HUES6 (cell line): ENCODE data around the gene MLH3.

Source experiments
- H3K27ac ChIP-seq: 2 replicates; pipeline ENCODE4 v1.7.0; 2013; ENCODE audit warnings: low read depth, mild to moderate bottlenecking, low read length, inconsistent platforms
- H3K27me3 ChIP-seq: 2 replicates; pipeline ENCODE4 v1.6.1; 2013; ENCODE audit warnings: low read length; ENCODE audit not compliant: control insufficient read depth, insufficient read depth
- H3K36me3 ChIP-seq: 2 replicates; pipeline ENCODE4 v1.6.1; 2013; ENCODE audit warnings: low read length; ENCODE audit not compliant: control insufficient read depth, insufficient read depth
- H3K4me1 ChIP-seq: 2 replicates; pipeline ENCODE4 v1.6.1; 2013; ENCODE audit warnings: low read length; ENCODE audit not compliant: control insufficient read depth, insufficient read depth
- H3K4me3 ChIP-seq: 2 replicates; pipeline ENCODE4 v1.5.1; 2013; ENCODE audit warnings: low read depth, low read length
- H3K9ac ChIP-seq: one replicate; pipeline ENCODE4 v1.6.1; 2013; ENCODE audit warnings: mild to moderate bottlenecking, low read length
- H3K9me3 ChIP-seq: 2 replicates; pipeline ENCODE4 v1.6.1; 2013; ENCODE audit warnings: low read depth, low read length; ENCODE audit not compliant: control insufficient read depth, insufficient read depth

The MLH3 gene

GRCh38 chr14:75048101-75048500 lies 3.2 kb downstream of the MLH3 start:
- Histone ChIP-seq H3K9me3 (no peaks in the 10 kb centered on the region), H3K27me3 (no peaks in the 10 kb centered on the region), H3K4me1 (no peaks in the 10 kb centered on the region), H3K4me3 (no peak overlapping the region), H3K27ac (no peak overlapping the region), H3K9ac (no peak overlapping the region), H3K36me3 (peaks cover 7% of the 10 kb centered on the region; the same call in 1 of the 2 replicates)

- Histone ChIP-seq H3K27ac (no peak overlapping the region), H3K9ac (no peak overlapping the region), H3K9me3 (no peaks in the 10 kb centered on the region), H3K4me1 (no peaks in the 10 kb centered on the region), H3K36me3 (peaks cover 7% of the 10 kb centered on the region; the same call in 1 of the 2 replicates), H3K27me3 (no peaks in the 10 kb centered on the region), H3K4me3 (no peak overlapping the region)
Measured at GRCh38 chr14:75047506-75047905, 3.8 kb downstream of the MLH3 start.

- Histone ChIP-seq H3K27me3 (no peaks in the 10 kb centered on the region), H3K27ac (no peak overlapping the region), H3K4me3 (no peak overlapping the region), H3K4me1 (no peaks in the 10 kb centered on the region), H3K36me3 (peaks cover 12% of the 10 kb centered on the region), H3K9ac (no peak overlapping the region), H3K9me3 (no peaks in the 10 kb centered on the region)
Measured at GRCh38 chr14:75046899-75047298, 4.4 kb downstream of the MLH3 start.

GRCh38 chr14:75046275-75046674 lies 5.0 kb downstream of the MLH3 start:
- Histone ChIP-seq H3K4me1 (no peaks in the 10 kb centered on the region), H3K9ac (no peak overlapping the region), H3K36me3 (peaks cover 18% of the 10 kb centered on the region), H3K4me3 (no peak overlapping the region), H3K9me3 (no peaks in the 10 kb centered on the region), H3K27ac (no peak overlapping the region), H3K27me3 (no peaks in the 10 kb centered on the region)

- H3K27me3 ChIP-seq = no peaks in the 10 kb centered on the region
- peaks cover 27% of the 10 kb centered on the region for H3K36me3 ChIP-seq
- H3K9me3 ChIP-seq = no peaks in the 10 kb centered on the region
- H3K9ac ChIP-seq = no peak overlapping the region
- H3K4me3 ChIP-seq = no peak overlapping the region
- H3K4me1 ChIP-seq = no peaks in the 10 kb centered on the region
- H3K27ac ChIP-seq = no peak overlapping the region
Measured at GRCh38 chr14:75044752-75045151, 6.5 kb downstream of the MLH3 start.

GRCh38 chr14:75044322-75044721 lies 6.9 kb downstream of the MLH3 start:
- Histone ChIP-seq H3K4me1 (no peaks in the 10 kb centered on the region), H3K36me3 (peaks cover 25% of the 10 kb centered on the region), H3K4me3 (no peak overlapping the region), H3K27me3 (no peaks in the 10 kb centered on the region), H3K9me3 (no peaks in the 10 kb centered on the region), H3K27ac (no peak overlapping the region), H3K9ac (no peak overlapping the region)

- no peaks in the 10 kb centered on the region for H3K9me3 ChIP-seq
- H3K36me3 ChIP-seq = peaks cover 36% of the 10 kb centered on the region
- no peak overlapping the region for H3K9ac ChIP-seq
- no peaks in the 10 kb centered on the region for H3K27me3 ChIP-seq
- no peak overlapping the region for H3K4me3 ChIP-seq
- H3K27ac ChIP-seq = no peak overlapping the region
- H3K4me1 ChIP-seq = no peaks in the 10 kb centered on the region
Measured at GRCh38 chr14:75042035-75042434, 9.2 kb downstream of the MLH3 start.

- H3K36me3 ChIP-seq = peaks cover 40% of the 10 kb centered on the region
- no peaks in the 10 kb centered on the region for H3K27me3 ChIP-seq
- no peaks in the 10 kb centered on the region for H3K4me1 ChIP-seq
- no peak overlapping the region for H3K9ac ChIP-seq
- H3K9me3 ChIP-seq = no peaks in the 10 kb centered on the region
- H3K4me3 ChIP-seq = no peak overlapping the region
- H3K27ac ChIP-seq = no peak overlapping the region
Measured at GRCh38 chr14:75041613-75042012, 9.7 kb downstream of the MLH3 start.

- no peak overlapping the region for H3K4me3 ChIP-seq
- H3K9ac ChIP-seq = no peak overlapping the region
- H3K27ac ChIP-seq = no peak overlapping the region
- no peaks in the 10 kb centered on the region for H3K4me1 ChIP-seq
- peaks cover 42% of the 10 kb centered on the region for H3K36me3 ChIP-seq
- no peaks in the 10 kb centered on the region for H3K9me3 ChIP-seq
- H3K27me3 ChIP-seq = no peaks in the 10 kb centered on the region
Measured at GRCh38 chr14:75040959-75041358, 10.3 kb downstream of the MLH3 start.

- no peaks in the 10 kb centered on the region for H3K27me3 ChIP-seq
- H3K36me3 ChIP-seq = peaks cover 45% of the 10 kb centered on the region
- H3K27ac ChIP-seq = no peak overlapping the region
- H3K4me3 ChIP-seq = no peak overlapping the region
- H3K9me3 ChIP-seq = no peaks in the 10 kb centered on the region
- H3K4me1 ChIP-seq = no peaks in the 10 kb centered on the region
- no peak overlapping the region for H3K9ac ChIP-seq
Measured at GRCh38 chr14:75040507-75040906, 10.8 kb downstream of the MLH3 start.

GRCh38 chr14:75032939-75033338 lies 18.3 kb downstream of the MLH3 start:
- no peaks in the 10 kb centered on the region for H3K27me3 ChIP-seq
- H3K4me1 ChIP-seq = no peaks in the 10 kb centered on the region
- no peaks in the 10 kb centered on the region for H3K9me3 ChIP-seq
- H3K36me3 ChIP-seq = peaks cover 39% of the 10 kb centered on the region
- H3K9ac ChIP-seq = no peak overlapping the region
- H3K27ac ChIP-seq = no peak overlapping the region
- no peak overlapping the region for H3K4me3 ChIP-seq

- Histone ChIP-seq H3K4me1 (no peaks in the 10 kb centered on the region), H3K9ac (no peak overlapping the region), H3K27me3 (no peaks in the 10 kb centered on the region), H3K4me3 (no peak overlapping the region), H3K9me3 (no peaks in the 10 kb centered on the region), H3K27ac (no peak overlapping the region), H3K36me3 (peaks cover 31% of the 10 kb centered on the region)
Measured at GRCh38 chr14:75030147-75030546, 21.1 kb downstream of the MLH3 start.
